HG03095 (cell line): Measurements from ENCODE around the gene KRTAP12-4.
"Not testable (repeated sequence)": the region's sequence is repeated elsewhere in the genome, so short reads cannot be mapped to it uniquely, and the experiment has no call there.

Source experiments
- ATAC-seq: cut with Tn5 transposase; IDR thresholded peaks from one replicate; pipeline ENCODE4 v1.9.1; 2021; ENCODE audit warnings: moderate library complexity; ENCODE audit not compliant: unreplicated experiment

Gene KRTAP12-4

DNA sequence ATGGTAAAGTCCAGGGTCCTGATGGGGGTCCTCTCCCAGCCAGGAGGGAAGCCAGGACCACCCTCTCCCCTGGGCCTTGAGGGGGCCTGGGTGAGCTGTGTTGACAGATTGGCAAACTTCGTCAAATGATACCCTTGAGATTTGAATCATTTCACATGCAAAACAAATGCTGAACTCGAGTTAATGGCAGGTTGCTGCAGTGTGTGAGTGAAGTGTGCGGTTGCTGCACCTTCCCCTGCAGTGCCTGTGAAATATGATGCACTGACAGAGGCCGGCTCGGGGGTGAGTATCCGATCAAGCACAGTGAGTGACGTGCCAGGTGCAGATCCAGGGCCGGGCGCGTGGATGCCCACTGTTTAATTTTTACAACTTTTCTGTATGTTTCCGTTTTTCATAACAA lies 33.2 kb upstream of the KRTAP12-4 start:
- ATAC-seq = no peak

DNA sequence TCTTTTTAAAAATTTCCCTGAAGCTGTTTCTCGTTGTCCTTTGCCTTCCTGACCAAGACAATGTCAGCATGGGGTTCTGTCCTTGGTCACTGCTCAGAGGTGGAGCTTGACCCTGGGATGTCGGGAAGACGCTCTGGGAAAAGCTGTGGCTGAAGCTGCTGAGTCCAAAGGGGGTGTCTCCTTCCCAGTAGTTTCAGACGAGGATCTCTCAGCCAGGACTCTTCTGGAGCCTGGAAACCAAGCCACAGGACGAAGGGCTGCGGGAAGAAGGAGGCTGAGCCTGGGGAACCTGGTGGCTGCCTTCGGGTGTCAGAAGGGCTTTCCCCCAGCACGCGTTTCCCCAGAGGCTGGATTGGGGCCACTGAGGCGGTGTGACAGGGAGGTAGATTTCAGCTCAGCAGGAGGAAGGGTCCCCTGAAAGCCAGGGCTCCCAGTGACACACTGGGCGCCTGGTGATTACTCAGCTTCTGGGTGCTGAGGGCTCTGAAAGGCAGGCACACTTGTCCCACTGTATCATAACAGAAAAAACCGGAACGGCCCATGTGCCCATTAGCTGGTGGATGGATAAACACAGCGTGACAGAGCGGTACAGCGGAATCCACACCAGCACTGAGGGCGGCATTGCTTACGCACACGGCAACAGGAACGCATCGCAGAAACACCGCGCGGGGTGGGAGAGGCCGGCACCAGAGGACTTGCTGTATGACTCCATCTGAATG lies 32.5 kb upstream of the KRTAP12-4 start:
- no peak for ATAC-seq

DNA sequence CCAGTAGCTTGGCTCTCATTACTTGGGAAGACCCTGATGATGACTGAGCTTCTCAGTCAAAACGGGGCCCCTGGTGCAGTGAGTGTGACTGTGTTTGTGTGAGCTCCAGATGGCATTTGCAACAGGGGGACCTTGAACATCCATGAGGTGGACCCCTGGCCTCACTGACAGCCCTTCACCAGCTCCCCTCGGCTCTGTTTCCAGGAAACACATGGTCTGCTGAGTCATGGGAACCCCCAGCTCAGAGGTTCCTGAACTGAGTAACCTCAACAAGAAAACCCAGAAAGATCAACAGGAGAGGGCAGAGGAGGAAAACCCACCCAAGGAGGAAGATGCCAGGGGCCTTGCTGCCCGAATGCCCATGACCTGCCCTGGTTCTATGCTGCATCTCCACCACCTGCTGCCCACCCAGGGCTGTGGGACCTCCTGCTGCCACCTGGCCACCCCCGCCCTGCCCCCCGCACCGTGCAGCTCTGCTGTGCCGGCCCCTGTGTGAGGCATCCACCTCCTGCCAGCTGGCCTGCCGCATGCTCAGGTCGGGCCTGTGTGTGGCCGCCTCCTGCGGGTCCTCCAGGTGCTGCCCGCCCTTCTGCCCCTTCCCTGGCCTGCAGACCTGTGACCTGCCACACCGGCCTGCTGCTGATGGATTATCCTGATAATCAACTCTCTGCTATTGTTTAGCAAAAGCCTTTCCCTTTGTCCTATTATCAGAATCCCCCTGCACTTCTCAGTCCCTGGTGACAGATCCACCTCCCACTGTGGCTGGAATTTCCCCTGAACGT lies 31.7 kb upstream of the KRTAP12-4 start:
- no peak for ATAC-seq

DNA sequence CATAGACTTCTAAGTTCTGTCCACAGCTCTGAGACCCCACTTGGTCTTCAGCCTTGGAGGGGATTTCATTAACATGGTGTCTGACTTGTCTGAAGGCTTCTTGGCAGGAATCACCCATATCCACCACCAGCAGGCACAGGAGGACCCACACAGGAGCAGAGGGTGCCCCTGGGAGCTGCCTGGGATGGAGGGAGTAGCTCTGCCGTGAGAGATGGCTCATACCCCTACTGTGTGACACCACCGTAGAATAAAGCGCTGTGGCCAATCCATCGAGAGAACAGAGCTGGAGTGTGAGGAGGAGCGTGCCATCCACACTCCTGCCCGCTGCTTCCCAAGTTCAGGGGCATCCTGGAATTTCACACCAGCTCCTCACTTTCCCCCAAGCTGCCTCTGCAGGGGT lies 30.6 kb upstream of the KRTAP12-4 start:
- ATAC-seq = not testable (repeated sequence)

DNA sequence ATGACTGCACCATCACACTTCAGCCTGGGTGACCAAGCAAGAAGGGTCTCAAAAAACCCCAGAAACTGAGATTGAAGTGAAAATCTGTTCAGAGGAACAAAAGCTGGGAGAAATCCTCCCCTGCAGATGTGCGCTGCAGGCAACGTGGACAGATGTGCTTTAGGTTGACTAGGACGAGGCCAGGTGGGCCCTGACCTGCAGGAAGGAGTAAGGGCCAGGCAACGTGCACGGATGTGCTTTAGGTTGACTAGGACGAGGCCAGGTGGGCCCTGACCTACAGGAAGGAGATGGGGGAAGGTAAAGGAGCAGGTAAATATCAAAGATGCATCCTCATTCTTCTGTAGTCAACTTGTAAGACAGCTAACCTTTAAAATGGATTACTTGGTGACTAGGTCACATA lies 30.0 kb upstream of the KRTAP12-4 start:
- ATAC-seq = no peak

DNA sequence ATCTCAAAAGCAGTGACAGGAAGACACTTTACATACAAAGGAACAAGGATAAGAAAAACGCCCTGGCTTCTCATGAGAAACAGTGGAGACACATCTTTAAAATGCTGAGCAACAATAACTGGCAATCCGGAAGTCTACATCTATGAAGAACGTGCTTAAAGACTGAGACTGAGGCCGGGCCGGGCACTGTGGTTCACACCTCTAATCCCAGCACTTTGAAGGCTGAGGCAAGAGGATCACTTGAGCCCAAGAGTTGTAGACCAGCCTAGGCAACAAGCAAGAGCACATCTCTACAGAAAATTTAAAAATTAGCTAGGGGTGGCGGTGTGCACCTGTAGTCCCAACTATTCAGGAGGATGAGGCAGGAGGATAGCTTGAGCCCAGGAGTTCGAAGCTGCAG lies 29.6 kb upstream of the KRTAP12-4 start:
- no peak for ATAC-seq

DNA sequence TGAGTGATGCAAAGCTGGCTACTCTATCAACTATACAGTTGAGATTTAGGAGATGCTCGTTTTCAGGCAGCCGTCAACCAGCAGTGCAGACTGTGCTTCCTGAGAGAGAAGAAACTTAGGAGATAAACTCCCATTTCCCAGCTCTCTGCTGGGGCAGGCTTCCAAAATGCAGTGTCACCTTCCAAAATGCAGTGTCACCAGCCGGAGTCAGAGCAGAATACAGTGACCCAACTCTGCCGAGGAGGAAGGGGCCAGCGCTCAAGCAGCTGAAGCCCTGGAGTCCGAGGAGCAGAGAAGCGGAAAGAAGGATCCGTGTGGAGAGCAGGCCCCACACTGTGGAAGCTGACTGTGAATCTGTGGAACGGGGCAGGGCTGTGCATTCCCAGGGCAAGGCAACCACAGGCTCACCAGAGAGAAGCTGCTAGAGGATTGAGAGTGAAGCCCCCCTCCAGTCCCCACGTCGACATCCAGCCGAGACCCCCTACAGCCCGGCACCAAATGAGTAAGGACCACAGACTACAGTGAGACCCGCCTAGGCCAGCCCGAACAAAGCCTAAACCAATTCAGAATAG lies 28.2 kb upstream of the KRTAP12-4 start:
- no peak for ATAC-seq

DNA sequence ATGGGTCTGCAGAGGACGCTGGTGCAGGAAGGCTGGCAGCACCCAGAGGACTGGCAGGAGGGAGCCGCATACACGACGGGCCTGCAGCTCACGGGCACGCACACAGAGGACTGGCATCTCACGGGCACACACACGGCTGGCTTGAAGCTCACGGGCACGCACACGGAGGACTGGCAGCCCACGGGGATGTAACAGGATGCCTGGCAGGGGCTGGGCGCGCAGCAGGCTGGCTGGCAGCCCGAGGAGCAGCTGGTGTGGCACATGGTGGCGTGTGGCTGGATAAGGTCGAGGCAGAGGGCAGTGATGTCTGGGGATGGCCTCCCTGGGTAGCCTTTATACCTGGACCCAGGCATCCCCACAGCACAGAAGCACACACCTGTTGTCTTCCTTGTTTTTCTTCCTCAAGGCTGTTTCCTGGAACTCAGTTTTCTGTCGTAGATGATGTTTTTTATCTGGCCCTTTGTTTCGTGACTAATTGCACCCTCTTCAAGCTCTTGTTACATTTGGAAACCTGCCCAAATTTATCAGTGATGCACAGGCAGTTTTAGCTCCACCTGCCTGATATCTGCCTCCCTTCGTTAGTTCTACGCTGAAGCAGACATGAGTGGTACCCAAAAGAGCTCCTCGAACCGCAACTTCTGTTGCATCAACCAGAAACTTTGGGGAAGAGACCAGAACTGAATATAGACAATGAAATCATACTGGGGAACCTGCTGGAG lies 27.6 kb upstream of the KRTAP12-4 start, which contains the start of gene KRTAP12-1:
KRTAP12-1 (minus strand) TSS at position 303 of the 719 bp plus-strand sequence; CDS start at position 263, 40 bp downstream.
- ATAC-seq = no peak

DNA sequence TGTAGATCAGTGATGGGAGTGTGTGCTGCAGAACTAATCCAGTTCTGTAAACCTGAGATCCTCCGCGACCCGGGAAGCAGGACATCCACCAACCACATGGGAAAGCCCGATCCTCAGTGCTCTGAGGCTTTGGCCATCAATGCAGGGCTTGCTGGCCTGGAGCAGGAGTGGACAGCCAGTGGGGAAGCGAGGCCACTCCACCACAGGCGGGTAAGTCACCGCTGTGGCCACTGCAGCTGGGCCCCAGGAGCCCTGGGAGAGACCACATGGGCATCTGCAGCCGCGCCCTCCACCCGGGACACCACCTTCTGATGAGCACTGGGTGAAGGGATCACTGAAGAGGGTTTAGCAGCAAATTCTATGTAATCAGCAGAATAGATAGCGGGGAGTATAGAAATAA lies 26.7 kb upstream of the KRTAP12-4 start:
- no peak for ATAC-seq

DNA sequence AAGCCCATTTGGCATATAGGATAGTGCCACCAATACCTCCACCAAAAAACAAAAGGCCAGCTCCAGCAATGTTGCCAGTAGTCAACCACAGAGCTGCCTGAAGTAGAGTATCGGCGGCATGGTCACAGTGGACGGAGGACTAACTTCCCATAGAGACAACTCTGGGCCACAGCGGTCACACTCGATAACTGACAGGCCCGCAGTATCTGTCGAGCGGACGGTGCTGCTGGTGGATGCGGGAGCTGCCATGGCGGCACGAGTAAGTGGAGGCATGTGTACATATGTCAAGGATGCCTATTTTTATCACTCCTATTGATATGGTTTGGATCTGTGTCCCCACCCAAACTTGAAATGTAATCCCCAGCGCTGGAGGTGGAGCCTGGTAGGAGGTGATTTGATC lies 23.4 kb upstream of the KRTAP12-4 start:
- ATAC-seq = no peak

DNA sequence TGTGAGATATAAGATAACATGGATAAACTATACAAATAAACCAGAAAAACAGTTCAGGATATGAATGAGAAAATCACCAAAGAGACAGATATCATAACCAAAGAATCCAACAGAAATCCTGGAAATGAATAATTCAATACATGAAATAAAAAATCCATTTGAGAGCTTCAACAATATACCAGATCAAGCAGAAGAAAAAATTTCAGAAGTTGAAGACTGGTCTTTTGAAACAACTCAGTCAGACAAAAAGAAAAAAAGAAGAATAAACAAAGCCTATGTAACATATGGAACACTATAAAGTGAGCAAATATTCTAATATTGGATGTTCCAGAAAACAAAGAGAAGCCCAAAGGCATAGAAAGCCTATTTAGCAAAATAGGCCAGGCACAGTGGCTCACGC lies 17.5 kb upstream of the KRTAP12-4 start:
- no peak for ATAC-seq

DNA sequence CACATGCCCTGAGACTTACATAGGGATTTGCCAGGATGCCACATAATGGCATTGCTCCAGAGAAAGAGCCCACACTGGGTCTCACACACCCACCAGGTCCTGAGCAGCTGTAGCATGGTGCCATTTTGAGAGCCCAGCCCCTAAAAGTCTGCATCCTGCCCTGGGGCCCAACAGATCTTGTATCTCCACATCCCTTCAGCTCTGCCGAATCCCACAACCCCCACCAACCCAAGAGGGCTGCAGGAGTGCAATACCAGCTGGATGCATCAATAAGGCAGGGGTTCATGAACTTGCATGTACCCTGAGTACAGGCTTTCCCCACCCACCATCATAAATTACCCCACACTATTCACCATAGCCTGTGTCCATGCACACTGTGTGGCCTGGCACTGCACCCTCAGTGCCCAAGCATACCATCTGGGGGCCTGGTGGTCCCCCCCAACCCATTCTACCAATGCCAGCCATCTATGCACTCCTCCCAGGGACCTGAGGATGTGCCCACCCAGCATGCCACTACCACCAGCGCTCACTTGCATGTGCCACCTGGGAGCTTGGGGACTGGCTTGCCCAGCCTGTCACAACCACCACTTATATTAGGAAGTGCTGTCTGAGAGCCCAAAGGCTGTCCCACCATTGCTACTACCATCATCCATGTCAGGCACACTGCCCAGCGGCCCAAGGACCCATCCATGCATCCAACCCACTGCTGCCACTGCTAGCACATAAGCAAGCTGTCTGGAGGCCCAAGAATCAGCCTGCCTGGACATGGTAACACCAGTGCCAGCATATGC lies 16.4 kb upstream of the KRTAP12-4 start:
- ATAC-seq = no peak

DNA sequence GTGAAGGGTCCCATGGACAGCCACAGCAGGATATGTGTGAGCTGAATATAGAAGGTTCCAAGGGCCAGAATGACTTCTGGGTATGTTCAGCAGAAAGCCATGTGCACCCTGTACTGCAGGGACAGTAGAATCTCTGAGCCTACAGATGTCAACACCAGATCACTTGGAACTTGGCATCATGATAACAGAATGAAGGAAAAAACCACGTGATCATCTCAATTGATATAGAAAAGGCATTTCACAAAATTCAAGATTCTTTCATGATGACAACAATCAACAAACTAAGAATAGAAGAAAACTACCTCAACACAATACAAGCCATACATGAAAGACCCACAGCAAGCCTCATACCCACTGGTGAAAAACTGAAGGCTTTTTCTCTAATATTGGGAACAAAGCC lies 13.2 kb upstream of the KRTAP12-4 start:
- no peak for ATAC-seq

DNA sequence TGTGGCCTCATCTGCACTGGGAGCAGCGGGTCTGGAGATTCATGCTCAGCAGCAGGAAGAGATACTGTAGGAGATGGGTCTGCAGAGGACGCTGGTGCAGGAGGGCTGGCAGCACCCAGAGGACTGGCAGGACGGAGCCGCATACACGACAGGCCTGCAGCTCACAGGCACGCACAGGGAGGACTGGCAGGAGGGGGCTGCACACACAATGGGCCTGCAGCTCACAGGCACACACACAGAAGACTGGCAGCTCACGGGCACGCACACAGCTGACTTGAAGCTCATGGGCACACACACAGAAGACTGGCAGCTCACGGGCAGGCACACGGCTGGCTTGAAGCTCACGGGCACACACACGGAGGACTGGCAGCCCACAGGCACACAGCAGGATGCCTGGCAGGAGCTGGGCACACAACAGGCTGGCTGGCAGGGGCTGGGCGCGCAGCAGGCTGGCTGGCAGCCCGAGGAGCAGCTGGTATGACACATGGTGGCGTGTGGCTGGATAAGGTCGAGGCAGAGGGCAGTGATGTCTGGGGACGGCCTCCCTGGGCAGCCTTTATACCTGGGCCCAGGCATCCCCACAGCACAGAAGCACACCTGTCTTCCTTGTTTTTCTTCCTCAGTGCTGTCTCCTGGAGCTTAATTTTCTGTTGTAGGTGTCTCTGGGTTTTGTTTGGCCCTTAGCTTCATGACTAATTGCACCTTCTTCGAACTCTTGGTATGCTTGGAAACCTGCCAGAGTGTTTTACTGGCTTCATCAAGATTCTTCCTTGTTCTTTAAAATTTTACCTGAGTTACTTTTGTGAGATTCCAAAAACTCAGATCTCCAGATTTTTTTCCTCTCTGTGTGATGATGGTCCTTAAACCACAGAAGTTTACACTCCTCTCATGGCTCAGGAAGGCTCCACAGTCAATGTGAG lies 12.2 kb upstream of the KRTAP12-4 start, which contains the start of gene KRTAP12-2:
KRTAP12-2 (minus strand) TSS at position 527 of the 920 bp plus-strand sequence; CDS start at position 486, 41 bp downstream.
- no peak for ATAC-seq

DNA sequence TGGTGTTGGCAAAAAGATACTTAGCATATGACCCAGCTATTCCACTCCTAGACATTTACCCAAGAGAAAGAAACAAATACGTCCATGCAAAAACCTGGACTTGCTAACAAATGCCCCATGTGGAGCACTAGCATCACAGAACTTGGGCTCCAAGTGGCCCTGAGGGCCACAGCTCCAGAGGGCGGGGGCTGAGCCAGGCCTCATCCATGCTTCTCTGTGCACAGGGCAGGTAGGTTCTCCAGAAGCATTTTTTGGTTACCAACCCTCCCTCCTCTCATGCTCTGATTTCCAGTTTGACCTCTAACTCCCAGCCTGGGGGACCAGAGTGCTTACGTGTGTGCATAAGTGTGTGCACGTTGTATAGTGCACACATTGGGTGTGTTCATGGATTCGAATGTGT lies 10.2 kb upstream of the KRTAP12-4 start:
- ATAC-seq = no peak

DNA sequence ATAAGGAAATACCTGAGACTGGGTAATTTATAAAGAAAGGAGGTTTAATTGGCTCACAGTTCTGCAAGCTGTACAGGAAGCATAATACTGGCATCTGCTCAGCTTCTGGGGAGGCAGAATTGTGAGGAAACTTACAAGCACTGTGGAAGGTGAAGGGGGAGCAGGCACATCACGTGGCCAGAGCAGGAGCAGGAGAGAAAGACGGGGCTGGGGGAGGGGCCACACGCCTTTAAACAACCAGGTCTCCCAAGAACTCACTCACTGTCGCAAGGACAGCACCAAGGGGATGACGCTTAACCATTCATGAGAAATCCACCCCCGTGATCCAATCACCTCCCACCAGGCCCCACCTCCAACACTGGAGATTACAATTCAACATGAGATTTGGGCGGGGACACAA lies 7.1 kb upstream of the KRTAP12-4 start:
- ATAC-seq = not testable (repeated sequence)

DNA sequence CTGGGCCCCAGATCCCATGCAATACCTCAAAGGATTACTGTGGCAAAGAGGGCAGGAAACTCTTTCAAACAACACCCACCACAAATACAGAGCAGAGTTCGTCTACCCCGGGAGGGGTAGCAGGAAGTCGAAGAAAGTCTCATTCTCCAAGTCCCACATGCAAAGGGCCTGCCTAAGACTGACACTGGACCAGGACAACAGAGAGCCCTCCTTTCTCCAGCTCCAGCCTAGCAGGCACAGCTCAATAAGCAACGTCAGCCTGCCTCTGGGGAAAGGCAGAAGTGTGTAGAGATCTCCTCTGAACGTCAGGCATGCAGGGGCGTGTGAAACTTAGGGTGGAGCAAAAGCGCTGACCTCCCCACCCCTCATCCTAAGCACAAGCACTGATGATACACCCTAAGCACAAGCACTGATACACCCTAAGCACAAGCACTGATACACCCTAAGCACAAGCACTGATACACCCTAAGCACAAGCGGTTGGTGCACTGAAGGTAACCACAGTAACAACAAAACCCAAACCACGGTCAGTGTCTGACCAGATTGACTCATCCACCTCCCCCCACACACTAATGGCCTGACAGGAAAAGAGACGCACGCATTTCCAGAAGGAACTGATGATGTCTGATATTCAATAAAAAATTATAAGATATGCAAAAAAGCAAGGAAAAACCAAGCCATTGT lies 4.6 kb upstream of the KRTAP12-4 start:
- no peak for ATAC-seq

DNA sequence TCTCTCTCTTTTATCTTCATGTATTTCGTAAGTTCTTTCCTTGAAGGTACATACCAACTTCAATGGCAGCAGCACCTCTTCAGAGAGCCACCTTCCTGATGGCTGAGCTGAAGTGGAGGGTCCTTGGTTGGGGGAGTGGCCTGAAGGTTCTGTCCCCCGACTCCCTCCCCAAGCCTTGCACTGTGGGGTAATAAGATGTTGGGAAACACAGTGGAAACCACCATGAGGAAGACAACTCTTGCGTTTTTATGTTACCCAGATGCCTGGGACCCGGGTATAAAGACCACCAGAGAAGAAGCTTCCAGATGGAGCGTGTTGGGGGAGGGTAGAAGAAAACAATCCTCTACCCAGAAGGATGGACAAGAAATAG lies 4.1 kb upstream of the KRTAP12-4 start:
- ATAC-seq = no peak
